ENCODE data around the gene AOC1. TPM values are rescaled to one million over a fixed set of nuclear protein-coding genes. Genes with fewer than 3 reads are reported as not detected.

AOC1 gene
- total RNA-seq, 1 donor from 2014 or later = 0.64 TPM

DNA sequence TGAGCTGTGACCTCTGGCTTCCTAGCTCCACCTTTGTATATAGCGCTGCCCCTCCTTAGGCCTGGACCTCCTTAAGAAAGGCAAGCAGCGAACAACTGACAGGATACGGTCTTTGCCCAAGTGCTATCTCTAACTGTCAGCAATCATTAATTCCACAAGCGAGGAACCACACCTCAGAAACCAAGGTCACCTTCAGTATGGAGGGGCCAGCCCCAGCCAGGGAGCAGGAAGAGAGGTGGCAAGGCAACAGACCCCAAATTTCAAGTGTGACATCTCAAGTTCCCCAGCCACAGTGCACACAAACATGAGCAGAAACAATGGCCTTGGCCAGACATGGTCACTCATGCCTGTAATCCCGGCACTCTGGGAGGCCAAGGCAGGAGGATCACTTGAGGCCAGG is 4.8 kb upstream of the AOC1 start:
- no peak for TF ChIP-seq CTCF (IDR thresholded peaks at IDR 0.05)
- Histone ChIP-seq H3K4me1 (peaks cover 6% of the 10 kb centered on the region), H3K36me3 (no peaks in the 10 kb centered on the region), H3K27me3 (peaks cover 11% of the 10 kb centered on the region), H3K27ac (no peak overlapping the region), H3K9me3 (no peaks in the 10 kb centered on the region), H3K4me3 (no peak overlapping the region)
- ATAC-seq (no peak), DNase-seq (no peak)
- intact Hi-C loops (cut with DNase I) = no loop called here

- no peak for ATAC-seq
- intact Hi-C loops (cut with DNase I) = no loop called here
- no peak for TF ChIP-seq CTCF (IDR thresholded peaks at IDR 0.05)
Observed at GRCh38 chr7:150848111-150848510, 4.2 kb upstream of the AOC1 start.

DNA sequence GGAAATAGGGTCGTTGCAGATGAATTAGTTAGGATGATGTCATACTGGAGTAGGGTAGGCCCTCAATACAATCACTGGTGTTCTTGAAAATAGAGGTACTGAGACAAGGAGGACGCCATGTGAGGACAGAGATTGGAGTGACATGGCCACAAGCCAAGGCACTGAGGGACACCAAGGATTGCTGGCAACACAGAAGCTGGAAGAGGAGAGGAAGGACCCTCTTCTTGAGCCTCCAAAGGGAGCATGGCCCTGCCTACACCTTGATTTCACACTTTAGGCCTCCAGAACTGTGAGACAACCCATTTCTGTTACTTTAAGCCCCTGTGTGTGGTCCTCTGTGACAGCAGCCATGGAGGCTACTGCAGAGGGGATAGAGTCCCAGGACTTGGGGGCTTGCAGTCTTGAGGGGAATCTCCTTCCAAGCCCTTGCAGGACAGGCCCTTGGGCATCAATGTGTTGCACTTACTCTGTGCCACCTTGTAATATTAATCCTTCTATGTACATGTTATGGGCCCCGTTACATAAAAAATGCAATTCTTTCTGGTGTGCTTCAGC is 3.7 kb upstream of the AOC1 start:
- no peaks in the 10 kb centered on the region for H3K36me3 ChIP-seq
- ATAC-seq (no peak), DNase-seq (no peak)
- peaks cover 6% of the 10 kb centered on the region for H3K4me1 ChIP-seq
- H3K27me3 ChIP-seq = peaks cover 17% of the 10 kb centered on the region
- H3K27ac ChIP-seq = no peak overlapping the region
- no peak overlapping the region for H3K4me3 ChIP-seq
- TF ChIP-seq CTCF (IDR thresholded peaks at IDR 0.05) = no peak
- intact Hi-C loops (cut with DNase I) = no loop called here
- no peaks in the 10 kb centered on the region for H3K9me3 ChIP-seq

More at GRCh38 chr7:150848111-150848510, 4.2 kb upstream of the AOC1 start:
- peaks cover 17% of the 10 kb centered on the region for H3K27me3 ChIP-seq
- no peak overlapping the region for H3K4me3 ChIP-seq
- no peak for DNase-seq
- no peak overlapping the region for H3K27ac ChIP-seq
- no peaks in the 10 kb centered on the region for H3K9me3 ChIP-seq
- peaks cover 6% of the 10 kb centered on the region for H3K4me1 ChIP-seq
- H3K36me3 ChIP-seq = no peaks in the 10 kb centered on the region

- H3K4me1 ChIP-seq = peaks cover 6% of the 10 kb centered on the region
- intact Hi-C loops (cut with DNase I) = no loop called here
Observed at GRCh38 chr7:150849204-150849775, 3.0 kb upstream of the AOC1 start.

GRCh38 chr7:150850273-150850672 is 2.0 kb upstream of the AOC1 start:
- ATAC-seq (no peak), DNase-seq (no peak)
- Histone ChIP-seq H3K36me3 (no peaks in the 10 kb centered on the region), H3K27ac (no peak overlapping the region), H3K27me3 (peaks cover 17% of the 10 kb centered on the region), H3K9me3 (no peaks in the 10 kb centered on the region), H3K4me1 (peaks cover 3% of the 10 kb centered on the region), H3K4me3 (no peak overlapping the region)
- no peak for TF ChIP-seq CTCF (IDR thresholded peaks at IDR 0.05)
- intact Hi-C loops (cut with DNase I) = no loop called here

More at GRCh38 chr7:150849204-150849775, 3.0 kb upstream of the AOC1 start:
- TF ChIP-seq CTCF (IDR thresholded peaks at IDR 0.05) = no peak
- ATAC-seq (no peak), DNase-seq (no peak)
- peaks cover 17% of the 10 kb centered on the region for H3K27me3 ChIP-seq
- H3K36me3 ChIP-seq = no peaks in the 10 kb centered on the region
- no peak overlapping the region for H3K4me3 ChIP-seq
- no peaks in the 10 kb centered on the region for H3K9me3 ChIP-seq
- no peak overlapping the region for H3K27ac ChIP-seq

All from upper lobe of right lung (tissue), 1 donor.